NCI-H226 (cell line): Measurements from ENCODE around the gene COL17A1.

Experiments
- DNase-seq: peaks from one replicate; pipeline ENCODE4 v3.0.0-alpha.2; 2015

COL17A1 gene

DNA sequence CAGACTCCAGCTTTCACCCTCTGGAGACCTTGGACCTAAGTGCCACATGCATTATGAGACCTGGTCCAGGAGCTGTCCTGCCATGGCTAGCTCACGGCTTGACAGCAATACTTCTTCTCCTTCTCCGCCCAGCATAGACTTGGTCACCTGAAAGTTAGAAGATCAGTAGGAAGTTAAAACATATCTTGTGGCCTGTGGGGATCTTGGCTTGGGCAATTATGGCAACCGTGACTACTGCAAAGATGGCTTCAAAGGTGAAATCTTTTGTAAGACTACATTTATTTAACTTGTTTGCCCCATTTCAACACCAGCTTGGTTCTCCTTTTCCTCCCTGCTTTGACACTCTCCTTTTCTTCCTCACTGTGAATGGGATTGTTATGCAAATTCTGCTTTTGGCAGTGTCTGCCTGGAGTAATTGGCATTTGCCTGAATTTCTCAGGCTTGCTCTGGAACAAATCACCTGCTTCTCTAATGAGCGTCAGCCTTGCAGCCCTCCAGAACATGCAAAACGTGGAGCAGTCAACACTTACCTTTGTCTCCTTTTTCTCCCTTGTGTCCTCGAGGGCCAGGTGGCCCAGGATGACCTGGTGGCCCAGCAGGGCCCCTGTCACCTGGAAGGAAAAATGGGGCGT lies 53.4 kb downstream of the COL17A1 start:
- no peak for DNase-seq

DNA sequence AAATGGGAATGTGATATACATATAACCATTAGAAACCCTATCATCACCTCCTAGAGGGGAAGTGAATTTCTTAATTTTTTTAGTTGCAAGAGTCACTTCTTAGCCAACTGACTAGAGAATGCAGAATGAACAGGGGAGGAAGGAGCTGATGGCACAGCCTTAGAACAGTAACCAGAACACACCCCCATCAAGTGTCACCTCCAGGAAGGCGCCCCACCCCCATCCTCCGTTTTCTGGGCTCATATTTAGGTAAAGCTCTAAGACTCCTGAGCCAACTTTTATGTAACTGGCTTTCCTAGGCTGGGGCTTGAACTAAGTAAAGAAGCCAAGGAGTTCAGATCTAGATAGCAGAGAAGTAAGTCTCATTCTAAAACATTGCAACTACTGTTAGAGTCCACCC lies 54.0 kb downstream of the COL17A1 start:
- DNase-seq, result no peak

DNA sequence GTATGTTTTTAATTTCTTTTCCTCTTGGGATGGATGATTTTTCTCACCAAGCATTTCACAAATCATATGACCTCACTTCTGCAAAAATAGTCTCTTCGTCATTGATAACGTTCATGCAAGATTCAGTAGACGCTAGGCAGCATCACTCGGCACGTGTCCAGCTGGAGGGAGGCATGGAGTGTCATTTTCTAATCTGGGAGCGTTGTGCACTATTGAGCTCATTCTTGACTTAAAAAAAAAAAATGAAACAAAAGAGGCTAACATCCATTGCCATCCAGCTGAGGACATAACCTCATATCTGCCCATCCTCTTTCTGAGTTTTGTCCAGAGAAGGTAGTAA lies 56.2 kb downstream of the COL17A1 start:
- DNase-seq, result no peak

DNA sequence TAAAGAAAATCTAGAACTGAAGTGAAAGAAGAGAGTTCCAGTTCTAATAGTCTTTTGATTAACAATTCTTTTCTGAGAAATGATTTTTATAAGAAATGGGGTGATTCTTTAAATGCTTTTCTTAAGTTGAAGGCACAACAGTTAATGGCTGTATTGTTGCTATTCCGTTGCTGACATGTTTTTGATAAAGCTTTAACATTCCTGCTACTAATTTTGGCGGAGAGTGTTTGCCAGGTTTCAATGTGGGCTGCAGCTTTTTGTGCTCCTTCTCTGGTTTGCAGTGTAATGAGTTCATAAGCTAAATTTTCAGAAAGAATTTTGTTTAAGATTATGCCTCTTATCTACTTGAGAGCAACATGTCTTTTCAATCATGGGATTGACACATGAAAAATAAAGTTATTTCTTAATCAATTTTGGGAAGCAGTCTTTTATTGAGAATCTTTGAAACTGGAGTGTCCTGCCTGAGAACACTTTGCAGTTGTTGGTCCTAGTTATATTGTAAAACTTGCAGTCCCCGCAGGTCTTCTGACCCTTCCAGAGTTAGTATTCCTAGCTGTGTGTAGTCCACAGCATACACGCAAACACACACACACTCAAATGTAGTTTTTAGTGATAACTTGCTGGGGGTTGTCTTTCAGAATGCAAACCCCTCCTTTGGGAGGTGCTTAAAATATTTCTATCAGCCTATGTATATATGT lies 56.7 kb downstream of the COL17A1 start:
- no peak for DNase-seq

- DNase-seq, result no peak
These were observed 57.5 kb downstream of the COL17A1 start for GRCh38 chr10:104028146-104028545.

GRCh38 chr10:104026762-104027161 lies 58.9 kb downstream of the COL17A1 start:
- DNase-seq, result no peak

DNA sequence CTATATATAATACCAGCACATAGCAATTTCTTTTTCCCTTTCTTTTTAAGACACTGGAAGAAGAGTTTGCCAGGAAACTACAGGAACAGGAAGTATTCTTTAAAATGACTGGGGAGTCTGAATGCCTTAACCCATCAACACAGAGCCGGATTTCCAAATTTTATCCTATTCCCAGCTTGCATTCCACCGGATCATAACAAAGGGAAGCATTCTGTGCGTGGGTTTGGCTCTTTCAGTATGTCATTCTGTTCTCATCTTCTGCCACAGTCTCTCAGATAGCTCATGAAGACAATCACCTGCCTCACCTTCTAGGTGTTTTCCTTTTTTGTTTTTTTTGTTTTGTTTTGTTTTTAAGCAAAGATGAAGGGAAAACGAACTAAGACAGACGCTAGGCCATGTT lies 60.2 kb downstream of the COL17A1 start:
- DNase-seq, result no peak

DNA sequence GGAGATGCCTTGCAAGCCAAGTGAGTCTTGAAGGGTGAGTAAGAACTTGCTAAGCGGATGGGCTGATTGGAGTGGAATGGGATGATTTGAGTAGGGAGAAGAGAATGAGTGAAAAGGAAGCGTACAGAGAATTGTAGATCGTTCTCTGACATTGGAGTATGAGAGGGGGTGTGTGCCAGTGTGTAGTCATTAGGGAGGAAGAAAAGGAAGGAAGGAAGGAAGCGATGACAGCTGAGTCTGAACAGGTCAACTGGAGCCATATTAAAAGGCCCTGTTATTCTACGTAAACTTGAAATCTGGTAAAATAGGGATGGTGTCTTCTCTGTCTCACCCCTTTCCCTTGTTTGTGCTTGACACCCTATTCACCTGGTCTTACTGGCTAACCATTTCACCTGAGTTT lies 63.7 kb downstream of the COL17A1 start:
- no peak for DNase-seq

DNA sequence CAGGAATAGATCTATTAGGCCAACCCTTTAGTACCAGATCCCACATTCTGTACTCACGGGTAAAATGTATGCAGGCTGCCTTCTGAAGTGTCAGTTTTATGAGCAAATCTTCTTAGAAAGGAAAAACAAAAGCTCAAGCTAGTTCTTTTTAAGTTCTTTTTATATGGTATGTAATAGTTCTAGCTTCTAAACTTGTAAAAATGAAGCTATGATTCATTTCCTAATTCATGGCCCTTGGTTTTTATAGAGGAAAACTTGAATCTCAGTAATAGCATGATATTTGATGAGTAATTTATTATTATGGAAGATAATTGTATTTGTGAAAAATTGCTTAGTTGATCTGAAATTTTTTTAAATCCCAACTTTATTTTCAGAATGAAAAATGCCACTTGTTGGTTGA lies 64.4 kb downstream of the COL17A1 start:
- DNase-seq, result no peak

DNA sequence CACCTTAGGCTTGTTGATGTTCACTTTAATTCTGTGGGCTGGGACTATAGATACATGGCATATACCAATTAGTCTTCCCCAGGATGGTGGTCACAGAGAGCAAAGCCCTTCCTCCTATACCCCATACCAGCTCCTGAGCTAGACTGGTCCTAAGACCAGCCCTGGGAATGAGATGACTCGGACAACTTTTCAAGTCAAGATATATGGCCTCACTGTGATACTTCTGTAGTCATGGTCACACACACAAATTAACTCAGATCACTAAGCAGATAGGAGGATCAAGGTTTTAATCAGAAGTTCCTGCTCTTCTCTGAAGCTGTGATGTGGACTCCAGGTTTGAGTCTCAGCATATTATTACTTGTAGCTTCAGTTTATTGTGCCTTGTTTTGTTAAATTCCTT lies 65.7 kb downstream of the COL17A1 start:
- DNase-seq, result no peak

DNA sequence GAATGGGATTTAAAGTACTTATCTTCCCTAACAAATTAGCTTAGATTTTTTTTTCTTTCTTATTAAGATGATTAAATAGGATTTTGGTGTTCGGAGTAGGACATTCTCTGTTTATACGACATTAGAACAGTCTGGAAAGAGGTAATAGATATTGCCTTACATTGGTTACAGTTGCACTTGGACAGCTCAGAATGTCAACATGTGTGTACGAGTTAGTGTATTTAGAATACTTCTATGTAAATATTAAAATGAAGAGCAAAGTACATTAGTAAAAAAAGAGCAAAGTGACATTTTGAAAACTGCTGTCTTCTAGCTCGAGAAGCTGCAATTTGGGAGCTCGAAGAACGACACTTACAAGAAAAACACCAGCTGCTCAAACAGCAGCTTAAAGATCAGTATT lies 67.2 kb downstream of the COL17A1 start:
- no peak for DNase-seq

GRCh38 chr10:104016661-104017060 lies 69.0 kb downstream of the COL17A1 start:
- DNase-seq, result no peak

DNA sequence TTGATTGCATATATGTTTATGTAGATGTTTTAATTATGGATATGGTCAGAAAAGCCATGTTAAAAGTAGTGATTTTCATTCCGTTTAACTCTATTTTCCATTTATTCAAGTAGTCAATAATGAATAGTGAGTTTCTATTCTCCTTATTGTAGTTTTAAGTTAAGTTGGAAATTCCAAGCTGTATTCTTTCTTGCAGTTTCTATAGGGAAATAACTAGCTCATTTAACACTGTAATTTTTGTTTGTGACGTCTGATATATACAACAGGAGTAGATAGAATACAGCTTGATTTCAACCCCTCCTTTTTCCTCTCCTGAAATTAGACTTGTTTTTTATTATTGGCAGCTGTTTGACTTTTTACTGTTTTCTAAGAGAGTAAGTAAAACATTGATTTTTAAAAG lies 71.5 kb downstream of the COL17A1 start:
- DNase-seq, result no peak

DNA sequence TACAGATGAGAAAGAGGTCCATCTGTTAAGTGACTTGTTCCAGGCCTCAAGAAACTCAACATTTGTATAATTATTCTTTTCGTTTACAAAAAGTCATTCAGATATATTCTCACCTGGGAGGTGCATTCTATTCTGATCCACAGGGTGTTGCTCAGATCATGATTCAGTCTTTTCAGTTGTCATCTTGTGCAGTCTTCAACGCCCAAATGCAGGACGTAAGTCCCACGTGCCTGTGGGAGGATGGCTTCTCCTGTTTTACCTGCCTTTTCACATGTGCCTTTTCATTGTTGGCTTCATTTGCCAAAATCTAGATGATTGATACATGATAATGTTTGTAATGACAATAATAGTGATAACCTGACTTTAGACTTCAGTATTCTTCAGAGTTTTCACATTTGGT lies 72.2 kb downstream of the COL17A1 start:
- no peak for DNase-seq

GRCh38 chr10:104011904-104012303 lies 73.8 kb downstream of the COL17A1 start:
- no peak for DNase-seq

GRCh38 chr10:104005172-104005863 lies 80.4 kb downstream of the COL17A1 start:
- no peak for DNase-seq

DNA sequence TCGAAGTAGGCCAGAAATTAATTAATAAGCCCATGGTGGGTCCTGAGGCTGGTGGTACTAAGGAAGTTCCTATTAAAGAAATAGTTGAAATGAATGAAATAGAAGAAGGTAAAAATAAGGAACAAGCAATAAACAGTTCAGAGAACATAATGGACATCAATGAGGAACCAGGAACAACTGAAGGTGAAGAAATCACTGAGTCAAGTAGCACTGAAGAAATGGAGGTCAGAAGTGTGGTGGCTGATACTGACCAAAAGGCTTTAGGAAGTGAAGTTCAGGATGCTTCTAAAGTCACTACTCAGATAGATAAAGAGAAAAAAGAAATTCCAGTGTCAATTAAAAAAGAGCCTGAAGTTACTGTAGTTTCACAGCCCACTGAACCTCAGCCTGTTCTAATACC lies 82.8 kb downstream of the COL17A1 start:
- DNase-seq, result no peak

- no peak for DNase-seq
These were observed 86.9 kb downstream of the COL17A1 start for GRCh38 chr10:103998805-103999204.

- DNase-seq, result no peak
These were observed 90.5 kb downstream of the COL17A1 start for GRCh38 chr10:103995134-103995533.

DNA sequence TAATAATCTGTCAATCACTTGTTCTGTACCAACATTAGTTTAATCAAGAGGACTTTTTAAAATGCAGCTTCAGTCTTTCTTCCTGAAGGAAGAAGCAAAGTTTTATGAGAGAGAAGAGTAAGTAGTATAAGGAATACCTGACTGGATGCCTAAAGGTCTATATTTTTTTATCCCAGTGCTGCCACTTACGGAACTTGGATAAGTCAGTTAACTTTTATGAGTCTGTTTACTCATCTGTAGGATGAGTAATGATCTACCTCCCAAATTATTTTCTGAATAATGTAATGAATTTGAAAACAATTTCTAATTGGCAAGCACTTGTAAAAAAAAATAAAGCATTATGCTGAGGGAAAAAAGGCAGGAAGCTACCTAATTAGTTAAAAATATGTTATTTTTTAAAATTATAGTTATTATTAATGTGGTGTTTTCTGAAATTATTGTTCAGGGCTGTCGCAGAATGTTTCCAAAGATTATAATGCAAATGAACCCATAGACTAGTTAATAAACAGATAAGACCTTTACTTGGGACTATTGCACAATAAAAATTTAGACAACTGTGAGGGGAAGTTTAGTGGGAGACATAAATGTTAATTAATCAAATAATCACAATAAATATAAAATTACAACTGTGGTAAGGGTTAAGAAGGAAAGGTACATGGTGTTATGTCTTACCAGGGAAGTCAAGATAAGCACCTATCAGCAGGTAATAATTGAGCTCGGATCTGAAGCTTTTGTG lies 94.1 kb downstream of the COL17A1 start:
- no peak for DNase-seq

- DNase-seq, result no peak
These were observed 95.1 kb downstream of the COL17A1 start for GRCh38 chr10:103990531-103990930.

GRCh38 chr10:103990121-103990520 lies 95.6 kb downstream of the COL17A1 start:
- DNase-seq, result no peak

DNA sequence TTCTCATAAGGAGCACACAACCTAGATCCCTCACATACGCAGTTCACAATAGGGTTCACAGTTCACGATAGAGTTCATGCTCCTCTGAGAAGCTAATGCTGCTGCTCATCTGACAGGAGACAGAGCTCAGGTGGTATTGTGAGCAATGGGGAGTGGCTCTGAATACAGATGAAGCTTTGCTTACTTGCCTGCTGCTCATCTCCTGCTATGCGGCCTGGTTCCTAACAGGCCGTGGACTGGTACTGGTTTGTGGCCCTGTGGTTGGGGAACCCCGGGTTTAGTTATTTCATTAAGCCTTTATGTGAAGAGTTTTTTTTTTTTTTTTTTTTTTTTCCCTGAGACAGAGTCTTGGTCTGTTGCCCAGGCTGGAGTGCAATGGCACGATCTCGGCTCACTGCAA lies 99.3 kb downstream of the COL17A1 start:
- DNase-seq, result no peak

- DNase-seq, result no peak
These were observed 100.0 kb downstream of the COL17A1 start for GRCh38 chr10:103985726-103986125.
